Measurements from ENCODE around the gene TMEM223. TPM values are rescaled to one million over a fixed set of nuclear protein-coding genes. Genes with fewer than 3 reads are reported as not detected.

Gene TMEM223
- total RNA-seq, 1 donor from 2014 or later: 17.2 TPM

- intact Hi-C loops (cut with DNase I): no loop called here
- ATAC-seq (no peak), DNase-seq (no peak)
- Histone ChIP-seq H3K9me3 (no peaks in the 10 kb centered on the region), H3K4me1 (peaks cover 32% of the 10 kb centered on the region), H3K27me3 (ENCODE audit: low read depth) (no peaks in the 10 kb centered on the region), H3K36me3 (peaks cover 90% of the 10 kb centered on the region), H3K27ac (no peak overlapping the region), H3K4me3 (no peak overlapping the region)
- TF ChIP-seq CTCF (IDR thresholded peaks at IDR 0.05): no peak
These were observed 2.5 kb upstream of the TMEM223 start for GRCh38 chr11:62794201-62794775.

- intact Hi-C loops (cut with DNase I): no loop called here
- ATAC-seq: no peak
- Histone ChIP-seq H3K4me1 (peaks cover 48% of the 10 kb centered on the region), H3K9me3 (no peaks in the 10 kb centered on the region), H3K27me3 (ENCODE audit: low read depth) (no peaks in the 10 kb centered on the region), H3K36me3 (peaks cover 78% of the 10 kb centered on the region), H3K4me3 (peak overlapping the region; percentile 71), H3K27ac (peak overlapping the region; percentile 89)
- TF ChIP-seq CTCF (IDR thresholded peaks at IDR 0.05): no peak
- DNase-seq: no peak
These were observed 383 bp upstream of the TMEM223 start for GRCh38 chr11:62792202-62792575.

DNA sequence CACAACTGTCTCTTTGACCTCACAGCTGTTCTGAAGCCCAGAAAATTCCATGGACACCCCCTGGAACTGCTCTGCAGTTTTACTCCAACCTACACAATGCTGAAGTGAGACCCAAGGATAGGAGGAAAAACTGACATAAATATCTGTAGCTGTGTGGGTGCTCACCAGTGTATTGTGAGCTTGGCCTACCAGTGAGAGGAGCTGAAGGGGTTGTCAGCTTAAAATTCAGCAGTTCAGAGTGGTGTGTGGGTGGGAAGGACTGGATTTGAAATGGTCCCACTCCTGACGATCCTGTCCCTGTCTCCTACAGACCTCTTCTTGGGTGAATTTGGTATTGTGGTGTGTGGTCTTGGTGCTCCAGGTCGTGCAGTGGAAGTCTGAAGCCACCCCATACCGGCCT is 2.2 kb downstream of the TMEM223 start:
- Histone ChIP-seq H3K27ac (no peak overlapping the region), H3K36me3 (peaks cover 58% of the 10 kb centered on the region), H3K4me3 (no peak overlapping the region), H3K4me1 (peaks cover 57% of the 10 kb centered on the region), H3K27me3 (ENCODE audit: low read depth) (no peaks in the 10 kb centered on the region), H3K9me3 (no peaks in the 10 kb centered on the region)
- intact Hi-C loops (cut with DNase I): no loop called here
- ATAC-seq (no peak), DNase-seq (no peak)
- no peak for TF ChIP-seq CTCF (IDR thresholded peaks at IDR 0.05)

DNA sequence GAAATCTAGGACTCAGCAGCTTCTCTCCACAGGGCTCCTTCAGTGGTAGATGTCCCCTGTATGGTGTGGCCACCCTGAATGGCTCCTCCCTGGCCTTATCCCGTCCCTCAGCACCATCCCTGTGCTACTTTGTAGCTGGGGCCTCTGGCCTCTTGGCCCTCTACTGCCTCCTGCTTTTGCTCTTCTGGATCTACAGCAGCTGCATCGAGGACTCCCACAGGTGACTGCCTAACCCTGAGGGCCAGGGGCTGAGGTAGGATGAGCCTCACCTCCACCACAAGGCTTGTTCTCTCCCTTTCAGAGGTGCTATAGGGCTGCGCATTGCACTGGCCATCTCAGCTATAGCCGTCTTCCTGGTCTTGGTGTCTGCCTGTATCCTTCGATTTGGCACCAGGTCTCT is 2.8 kb downstream of the TMEM223 start:
- Histone ChIP-seq H3K4me3 (no peak overlapping the region), H3K9me3 (no peaks in the 10 kb centered on the region), H3K36me3 (peaks cover 57% of the 10 kb centered on the region), H3K27ac (no peak overlapping the region), H3K4me1 (peaks cover 57% of the 10 kb centered on the region), H3K27me3 (ENCODE audit: low read depth) (no peaks in the 10 kb centered on the region)
- intact Hi-C loops (cut with DNase I): no loop called here
- no peak for DNase-seq
- no peak for ATAC-seq
- TF ChIP-seq CTCF (IDR thresholded peaks at IDR 0.05): no peak

DNA sequence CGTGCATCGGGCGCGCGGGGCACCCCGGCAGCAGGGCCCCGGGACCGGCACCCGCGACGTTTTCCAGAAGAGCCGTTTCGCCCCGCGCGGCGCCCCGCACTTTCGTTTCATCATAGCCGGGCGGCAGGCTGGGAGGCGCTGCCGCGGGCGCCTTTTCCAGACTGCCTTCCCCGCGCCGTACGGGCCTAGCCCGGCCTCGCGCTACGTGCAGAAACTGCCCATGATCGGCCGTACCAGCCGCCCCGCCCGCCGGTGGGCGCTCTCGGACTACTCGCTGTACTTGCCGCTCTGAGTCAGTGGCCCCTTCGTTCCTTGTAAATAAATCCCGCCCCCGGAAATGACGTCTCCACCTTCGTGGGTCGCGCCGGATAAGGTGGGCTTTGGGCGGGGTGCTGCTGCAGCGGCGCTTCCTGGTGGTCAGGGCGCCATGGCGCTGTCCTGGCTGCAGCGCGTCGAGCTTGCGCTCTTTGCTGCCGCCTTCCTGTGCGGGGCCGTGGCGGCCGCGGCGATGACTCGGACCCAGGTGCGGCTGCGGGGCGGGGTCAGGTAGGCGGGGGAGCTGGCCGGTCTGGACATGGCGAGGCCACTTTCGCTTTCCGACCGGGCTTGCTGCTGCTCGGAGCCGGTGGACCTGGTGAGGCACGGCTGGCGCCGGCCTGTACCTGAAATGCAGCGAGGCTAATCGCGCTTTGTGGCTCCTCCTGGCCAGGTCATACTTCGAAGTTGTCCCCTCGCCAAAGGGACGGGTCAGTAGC is 4.6 kb downstream of the TMEM223 start, which contains the start of gene TMEM179B:
Gene TMEM179B (plus strand): TSS at position 398 of the 755 bp plus-strand sequence. CDS start 30 bp downstream, at position 428.
- Histone ChIP-seq H3K36me3 (peaks cover 48% of the 10 kb centered on the region), H3K4me3 (peak within 1 kb of the TSS; percentile 79), H3K27ac (peak within 1 kb of the TSS; percentile 96), H3K4me1 (peaks cover 50% of the 10 kb centered on the region), H3K27me3 (ENCODE audit: low read depth) (no peaks in the 10 kb centered on the region), H3K9me3 (no peaks in the 10 kb centered on the region)
- DNase-seq (peak; percentile 99), ATAC-seq (peak; percentile 93 to 95)
- intact Hi-C loops (cut with DNase I): no loop called here
- TF ChIP-seq CTCF (IDR thresholded peaks at IDR 0.05): peak; percentile 34
